Umbilical cord (tissue), 2 donors: Measurements from ENCODE around the gene FUBP1. TPM values are rescaled to one million over a fixed set of nuclear protein-coding genes. Genes with fewer than 3 reads are reported as not detected.
"Not testable (repeated sequence)": the region's sequence is repeated elsewhere in the genome, so short reads cannot be mapped to it uniquely, and the experiment has no call there.

Experiments used
- DNase-seq: peaks from one replicate; pipeline ENCODE4 v3.0.0-alpha.2; 2015; ENCODE audit warnings: low spot score
- total RNA-seq: library from RNA; depleted of rRNA; stranded (reverse); fragments of >200 nt; gene quantifications from one replicate; pipeline ENCODE4 v1.2.3, GENCODE V29; 2014; ENCODE audit warnings: low replicate concordance; ENCODE audit not compliant: insufficient read depth

Gene FUBP1
- 126 TPM for total RNA-seq

DNA sequence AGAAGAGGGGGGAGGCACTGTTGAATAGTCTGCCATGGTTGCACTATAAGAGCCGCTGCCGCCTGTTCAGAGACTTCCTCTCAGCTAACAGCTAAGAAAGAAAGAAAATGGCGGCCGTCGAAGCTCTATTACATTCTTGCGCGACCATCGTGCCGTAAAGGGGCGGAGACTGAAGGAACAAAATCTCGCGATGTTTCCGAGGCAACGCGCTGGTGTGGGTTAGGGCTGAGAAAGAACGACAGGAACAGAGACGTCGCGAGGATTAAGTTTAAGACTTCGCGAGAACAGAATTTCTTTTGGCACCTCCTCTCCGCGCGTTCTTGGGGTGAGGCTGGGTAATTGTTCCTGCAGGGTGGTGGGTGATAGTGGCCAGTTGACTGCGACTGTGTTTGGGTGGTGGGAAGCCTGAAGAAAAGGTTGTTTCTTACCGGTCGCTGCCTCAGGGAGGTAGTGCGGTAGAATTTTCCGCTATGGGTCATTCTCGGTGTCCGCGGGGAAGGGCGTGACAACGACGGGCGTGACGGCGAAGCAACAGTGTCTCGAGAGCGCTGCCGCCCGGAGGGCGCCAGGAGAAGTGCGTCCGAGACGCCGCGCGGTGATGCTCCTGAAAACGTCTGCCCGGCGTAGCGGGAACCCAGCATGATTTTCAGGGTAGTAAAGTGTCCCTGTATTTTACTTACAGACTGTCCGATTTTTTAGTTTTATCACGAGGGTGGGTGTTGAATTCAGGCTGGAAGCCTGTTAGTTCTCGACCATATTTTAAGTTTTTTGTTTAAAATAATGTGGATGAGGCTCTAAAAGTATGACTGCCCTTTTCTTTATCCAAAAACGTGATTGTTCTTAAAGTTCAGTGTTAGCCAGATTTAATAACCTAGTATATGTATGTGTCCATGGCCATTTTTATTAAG, at the start of gene FUBP1:
Gene FUBP1 (minus strand): TSS at position 104 of the 908 bp plus-strand sequence. CDS start 68 bp downstream, at position 36.
- DNase-seq = peak; percentile 100

GRCh38 chr1:78021134-78021533, 42.3 kb upstream of the FUBP1 start:
- not testable (repeated sequence) for DNase-seq

DNA sequence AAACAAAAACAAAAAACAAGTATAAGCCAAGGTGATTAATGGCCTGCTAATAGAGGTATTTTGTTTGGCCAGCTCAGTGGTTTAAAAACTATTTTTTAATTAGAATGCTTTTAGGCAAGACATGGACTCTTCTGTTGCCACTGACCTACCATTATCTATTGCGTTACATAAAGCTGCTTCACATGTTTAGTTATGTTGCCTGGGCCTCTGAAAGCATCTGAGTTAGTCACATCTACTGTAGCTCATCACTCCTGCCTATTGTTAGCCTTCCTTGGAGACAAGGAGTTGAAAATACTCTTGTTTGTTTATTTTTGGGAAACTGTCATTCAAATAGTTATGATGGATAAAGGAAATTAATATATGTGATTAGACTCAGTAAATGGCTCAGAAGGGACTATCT, 40.2 kb upstream of the FUBP1 start:
- no peak for DNase-seq

DNA sequence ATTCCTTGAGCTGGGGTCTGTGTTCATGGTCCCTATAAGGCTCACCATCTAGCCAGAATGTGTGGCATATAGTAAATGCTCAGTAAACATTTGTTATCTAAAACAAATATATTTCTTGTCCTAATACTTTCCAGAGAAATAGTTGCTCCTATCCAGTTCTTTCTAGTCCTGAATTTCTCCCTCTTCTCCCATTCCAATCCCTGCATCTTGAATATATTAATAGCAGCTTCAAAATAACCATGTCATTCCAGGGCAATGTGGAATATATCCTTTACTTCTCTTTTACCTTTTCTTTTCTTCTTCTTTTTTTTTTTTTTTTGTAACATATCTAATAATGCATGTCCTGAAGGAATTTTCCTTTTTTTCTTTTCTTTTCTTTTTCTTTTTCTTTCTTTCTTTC, 36.3 kb upstream of the FUBP1 start:
- DNase-seq = no peak

DNA sequence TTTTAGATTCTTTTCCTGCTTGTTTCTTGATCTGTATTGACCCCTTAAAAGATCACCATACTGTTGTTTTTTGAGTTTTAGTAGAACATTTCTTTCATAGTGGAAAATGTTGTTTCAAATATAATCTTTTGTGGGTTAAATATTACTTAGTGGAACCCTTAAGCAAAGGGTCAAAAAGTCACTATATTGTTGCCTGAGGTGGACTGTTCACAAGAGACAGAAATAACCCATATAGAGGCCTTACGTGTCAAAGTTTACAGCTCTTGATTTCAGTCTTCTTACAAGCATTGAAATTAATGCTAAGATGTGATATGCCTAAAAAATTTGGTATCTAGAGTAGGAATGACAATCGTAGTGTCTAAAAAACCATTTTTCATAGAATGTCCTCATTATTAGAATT, 32.2 kb upstream of the FUBP1 start:
- DNase-seq = no peak

DNA sequence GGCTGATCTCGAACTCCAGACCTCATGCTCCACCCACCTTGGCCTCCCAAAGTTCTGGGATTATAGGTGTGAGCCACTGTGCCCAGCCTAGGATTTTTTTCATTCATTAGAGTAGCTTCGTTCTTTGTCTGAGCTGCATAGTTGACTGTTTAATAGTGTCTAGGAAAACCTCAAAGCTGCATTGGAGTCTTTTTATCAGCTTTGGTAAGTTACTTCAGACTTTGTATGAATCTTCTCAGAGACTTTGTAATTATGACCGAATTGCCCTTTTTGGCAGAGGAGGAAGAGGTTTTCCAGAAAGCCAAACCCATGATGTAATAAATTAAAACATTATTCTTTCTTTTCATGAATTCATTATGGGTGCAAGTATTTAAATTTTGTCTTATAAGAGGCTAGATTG, 31.0 kb upstream of the FUBP1 start:
- no peak for DNase-seq

- no peak for DNase-seq
Observed at GRCh38 chr1:78009276-78009675, 30.4 kb upstream of the FUBP1 start.

- DNase-seq = no peak
Observed at GRCh38 chr1:78007677-78008341, 28.9 kb upstream of the FUBP1 start.

DNA sequence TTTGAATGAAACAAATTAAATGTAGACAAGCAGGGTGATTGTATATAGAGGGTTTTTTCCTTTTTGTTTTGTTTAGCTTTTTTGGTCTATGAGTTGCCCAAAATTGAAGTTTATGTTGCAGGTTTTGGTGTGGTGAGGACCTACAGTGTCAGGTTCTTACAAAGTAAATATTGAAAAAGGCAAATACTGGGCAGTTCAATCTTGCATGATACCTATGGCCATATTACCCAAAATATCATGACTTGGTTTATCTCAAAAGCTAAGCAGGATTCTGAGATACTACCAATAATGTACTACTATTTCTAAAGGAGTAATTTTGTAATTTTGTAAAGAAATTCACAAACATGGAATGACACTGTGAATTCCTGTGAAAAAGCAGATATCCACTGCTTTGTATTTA, 27.6 kb upstream of the FUBP1 start:
- DNase-seq = no peak

DNA sequence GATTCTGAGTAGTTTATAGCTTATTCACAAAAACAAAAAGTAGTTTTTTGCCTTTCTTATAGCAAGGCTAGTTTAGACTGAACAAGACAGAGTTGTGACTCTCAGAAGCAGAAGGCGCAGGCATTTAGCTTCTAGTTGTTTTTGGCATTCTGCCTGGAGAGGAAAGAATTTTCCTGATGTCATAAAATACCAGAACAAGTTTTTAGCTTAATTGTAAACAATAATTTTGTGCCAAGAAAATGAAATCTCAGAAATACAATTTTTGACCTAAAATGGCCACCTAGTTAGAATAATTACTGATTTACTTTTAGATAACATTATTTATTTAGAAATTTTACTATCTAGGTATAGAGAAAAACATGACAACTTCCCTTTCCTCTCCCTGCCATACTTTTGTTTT, 26.9 kb upstream of the FUBP1 start:
- peak; percentile 91 for DNase-seq

GRCh38 chr1:78005448-78005722, 26.5 kb upstream of the FUBP1 start:
- DNase-seq = no peak

DNA sequence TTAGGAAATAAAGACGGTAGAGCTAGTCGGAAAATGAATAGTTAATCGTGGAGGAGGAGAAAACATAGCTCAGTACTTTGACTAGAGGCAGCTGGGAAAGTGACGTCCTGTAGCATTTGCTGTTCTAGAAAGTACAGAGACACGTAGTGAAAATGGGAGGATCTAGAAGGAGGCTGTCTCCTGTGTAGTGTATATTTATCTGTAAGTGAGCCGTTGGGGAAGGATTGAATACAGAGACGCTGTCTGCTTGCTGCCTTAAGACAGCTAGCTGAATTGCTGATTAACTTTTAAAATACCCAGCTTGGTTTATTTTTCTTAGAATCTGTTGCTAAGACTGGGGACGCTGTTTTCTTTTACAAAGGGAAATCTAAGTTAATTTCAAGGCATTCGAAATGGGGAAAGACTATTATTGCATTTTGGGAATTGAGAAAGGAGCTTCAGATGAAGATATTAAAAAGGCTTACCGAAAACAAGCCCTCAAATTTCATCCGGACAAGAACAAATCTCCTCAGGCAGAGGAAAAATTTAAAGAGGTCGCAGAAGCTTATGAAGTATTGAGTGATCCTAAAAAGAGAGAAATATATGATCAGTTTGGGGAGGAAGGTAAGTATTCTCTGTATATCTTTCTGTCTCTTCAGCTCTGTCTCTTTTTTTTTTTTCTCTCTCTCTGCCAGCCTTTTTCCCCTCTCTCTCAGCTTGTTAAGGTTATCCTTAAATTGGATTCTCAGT, 26.0 kb upstream of the FUBP1 start, which contains the start of gene DNAJB4:
Gene DNAJB4 (plus strand): TSS at position 221 of the 729 bp plus-strand sequence. CDS start 172 bp downstream, at position 393.
- DNase-seq = peak; percentile 99

DNA sequence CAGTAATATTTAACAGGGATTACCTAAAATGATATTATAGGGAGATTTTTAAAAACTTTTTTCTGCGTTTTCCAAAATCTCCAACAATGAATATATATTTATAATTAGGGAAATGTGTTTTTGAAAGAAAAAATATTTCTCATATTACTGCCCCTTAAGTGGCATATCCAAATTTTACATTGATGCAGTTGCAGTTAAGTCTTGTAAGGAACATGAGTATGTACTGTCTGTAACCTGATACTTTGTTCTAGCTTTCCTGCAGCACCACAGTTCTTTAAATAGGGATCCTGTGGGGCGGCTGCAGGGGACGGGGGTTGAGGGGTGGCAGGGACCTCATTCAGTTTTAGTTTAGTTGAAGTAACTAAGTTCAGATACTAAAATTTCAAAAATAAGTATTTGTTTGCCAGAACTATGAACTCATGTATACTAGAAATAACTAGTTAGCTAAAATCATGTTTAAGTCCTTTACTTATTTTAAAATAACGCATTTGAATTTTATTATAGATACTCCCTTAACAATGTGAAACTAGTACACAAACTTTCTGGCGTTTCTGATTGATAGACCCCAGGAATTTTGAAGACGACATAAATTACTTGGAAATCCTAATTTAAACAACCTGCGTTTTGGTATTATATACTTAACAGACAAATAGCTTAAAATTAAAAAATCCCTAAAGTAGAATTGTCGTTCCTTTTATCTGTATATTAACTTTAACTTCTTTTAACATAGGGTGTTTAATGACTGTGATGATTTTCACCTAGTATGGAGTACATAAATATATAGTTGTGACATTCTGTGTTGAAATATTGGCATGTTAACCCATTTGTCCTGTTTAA, 25.2 kb upstream of the FUBP1 start:
- peak; percentile 86 for DNase-seq

DNA sequence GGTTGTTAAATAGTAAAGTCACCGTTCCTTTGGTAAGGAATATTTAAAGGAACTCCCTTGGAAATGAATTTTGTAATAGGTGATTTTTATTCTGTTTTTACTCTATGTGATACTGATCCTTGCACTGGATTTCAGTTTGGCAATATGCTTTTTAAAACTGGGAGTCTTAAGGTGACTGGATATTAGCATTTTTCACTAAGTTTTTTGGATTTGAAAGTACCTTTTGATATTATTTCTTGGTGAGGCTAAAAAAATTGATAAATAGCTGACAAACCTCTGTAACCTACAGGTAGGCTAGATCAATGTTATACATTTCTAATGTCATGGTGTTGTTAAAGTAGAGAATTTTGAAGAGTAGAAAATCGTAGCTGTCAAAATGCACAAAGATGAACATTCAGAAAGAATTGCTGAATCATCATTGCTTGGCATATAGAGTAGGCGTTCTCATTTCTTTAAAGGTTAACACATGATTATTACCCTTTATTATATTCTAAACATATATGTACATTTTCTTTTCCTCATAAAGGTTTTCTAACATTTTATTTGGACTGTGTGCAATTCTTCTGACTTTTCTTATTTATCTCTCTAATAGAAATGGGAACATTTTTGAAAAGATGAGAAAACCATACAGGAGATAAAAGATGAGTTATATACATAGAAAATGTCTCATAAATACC, 24.3 kb upstream of the FUBP1 start:
- DNase-seq = no peak

- not testable (repeated sequence) for DNase-seq
Observed at GRCh38 chr1:78000536-78000935, 21.7 kb upstream of the FUBP1 start.

DNA sequence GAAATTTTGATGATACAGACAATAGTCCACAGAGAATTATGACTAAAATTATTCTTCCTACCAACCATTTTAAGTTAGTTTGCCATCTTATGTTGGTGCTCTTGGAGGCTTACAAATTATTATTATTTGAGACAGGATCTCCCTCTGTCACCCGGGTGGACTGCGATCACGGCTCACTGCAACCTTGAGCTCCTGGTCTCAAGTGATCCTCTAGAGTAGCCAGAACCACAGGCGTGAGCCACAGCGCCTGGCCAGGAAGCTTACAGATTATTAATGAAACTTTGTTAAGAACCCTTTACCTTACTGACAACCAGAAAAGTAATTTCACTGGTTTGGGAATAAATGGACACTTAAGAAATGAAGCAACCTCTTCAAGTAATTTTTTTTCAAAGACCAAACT, 17.9 kb upstream of the FUBP1 start:
- DNase-seq = no peak

DNA sequence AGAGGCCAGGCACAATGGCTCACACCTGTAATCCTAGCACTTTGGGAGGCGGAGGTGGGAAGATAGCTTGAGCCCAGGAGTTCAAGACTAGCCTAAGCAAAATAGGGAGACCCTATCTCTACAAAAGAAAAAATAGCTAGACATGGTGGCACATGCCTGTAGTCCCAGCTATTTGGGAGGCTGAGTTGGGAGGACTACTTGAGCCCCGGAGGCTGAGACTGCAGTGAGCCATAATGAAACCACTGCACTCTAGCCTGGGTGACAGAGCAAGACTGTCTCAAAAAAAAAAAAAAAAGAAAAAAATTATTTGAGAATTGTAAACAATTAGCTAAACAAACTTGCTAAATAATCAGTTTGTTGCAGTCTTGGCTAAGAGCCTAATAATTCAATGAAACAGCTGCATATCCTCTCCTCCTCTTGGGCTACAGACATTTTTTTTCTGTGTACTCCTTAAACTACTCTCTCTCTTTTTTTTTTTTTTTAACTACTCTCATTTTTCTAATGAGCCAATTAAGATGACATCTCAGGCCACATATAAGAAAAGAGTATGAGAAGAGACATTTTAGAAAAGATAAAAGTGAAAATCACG, 15.3 kb upstream of the FUBP1 start:
- no peak for DNase-seq

DNA sequence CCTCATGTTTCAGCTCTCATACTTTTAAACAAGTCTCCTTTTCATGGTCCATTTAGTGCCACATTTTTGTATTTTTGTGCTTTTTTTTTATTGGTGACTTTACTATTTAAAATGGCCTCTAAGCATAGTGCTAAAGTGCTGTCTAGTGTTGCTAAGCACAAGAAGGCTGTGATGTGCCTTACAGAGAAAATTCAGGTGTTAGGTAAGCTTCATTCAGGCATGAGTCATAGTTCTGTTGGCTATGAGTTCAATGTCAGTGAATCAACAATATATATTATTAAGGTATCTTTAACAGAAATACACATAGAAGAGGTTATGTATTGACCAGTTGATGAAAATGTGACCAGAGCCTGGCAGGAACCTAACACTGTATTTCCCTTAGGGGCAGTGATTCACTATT, 12.8 kb upstream of the FUBP1 start:
- DNase-seq = no peak

- no peak for DNase-seq
Observed at GRCh38 chr1:77990629-77991204, 11.8 kb upstream of the FUBP1 start.

GRCh38 chr1:77989744-77990143, 10.9 kb upstream of the FUBP1 start:
- DNase-seq = no peak
